Right lobe of liver (tissue), 6 donors: ENCODE measurements around the gene XRCC3. TPM values are rescaled to one million over a fixed set of nuclear protein-coding genes. Genes with fewer than 3 reads are reported as not detected.

Source experiments
- ATAC-seq, 4 donors: fragments of 200-7000 bp; cut with Tn5 transposase; one replicate each; pipeline ENCODE4 v1.9.1; 2020; ENCODE audit warnings: mild to moderate bottlenecking in 4 of 4, moderate library complexity in 4 of 4
- DNase-seq, 3 donors: peaks; one replicate each; pipeline ENCODE4 v3.0.0-alpha.2; 2020
- H3K27ac ChIP-seq, 3 donors: fragments of 200-600 bp; one replicate each; pipeline ENCODE4 v1.8.0; 2022
- H3K27me3 ChIP-seq, 2 donors: fragments of 200-600 bp; one replicate each; pipeline ENCODE4 v1.8.0; 2022
- H3K36me3 ChIP-seq, 4 donors: fragments of 200-600 bp; sonication (generic) in 1 of 4; one replicate each; pipeline versions ENCODE4 v1.5.1 to v1.8.0; 2017 to 2022; ENCODE audit warnings: control low read depth in 1 of 4
- H3K4me1 ChIP-seq, 4 donors: fragments of 200-600 bp; sonication (generic) in 1 of 4; one replicate each; pipeline versions ENCODE4 v1.5.1 to v1.8.0; 2017 to 2022; ENCODE audit warnings: control low read depth in 1 of 4
- H3K4me3 ChIP-seq, 3 donors: fragments of 200-600 bp; one replicate each; pipeline ENCODE4 v1.8.0; 2022
- H3K9me3 ChIP-seq, 4 donors: fragments of 200-600 bp; sonication (generic) in 1 of 4; one replicate each; pipeline versions ENCODE4 v1.5.1 to v1.8.0; 2017 to 2022; ENCODE audit warnings: control low read depth in 1 of 4
- CTCF ChIP-seq, 4 donors: fragments of 200-600 bp in 3 of 4; fragments of 450-650 bp in 1 of 4; IDR thresholded peaks; one replicate each; pipeline versions ENCODE4 v1.5.1 to v1.8.0; 2016 to 2022; ENCODE audit warnings: antibody characterized with exemption in 4 of 4, mild to moderate bottlenecking in 2 of 4
- POLR2A ChIP-seq: fragments of 450-650 bp; IDR thresholded peaks from one replicate; pipeline ENCODE4 v1.6.1; 2017; ENCODE audit warnings: antibody characterized with exemption, mild to moderate bottlenecking
- WGBS: methylation state at CpG from one replicate; pipeline ENCODE4 v1.1.6; 2018; ENCODE audit warnings: low coverage, low lambda C conversion rate; ENCODE audit not compliant: insufficient coverage; ENCODE audit errors: missing lambda C conversion rate; 5-methylcytosine and 5-hydroxymethylcytosine counted together
- intact Hi-C, 2 donors: fragments of 100-400 bp; cut with DNase I; formaldehyde crosslinking; loops; one replicate each; pipeline versions ENCODE4 v1.11.2 to v1.14.1; 2022
- total RNA-seq, 6 experiments: library from RNA; depleted of rRNA in 2 of 6; stranded (reverse); fragments of >200 nt in 2 of 6; fragmentation: NEBNext Ultra II Directional in 3 of 6; extraction: Animal tissue kit (Norgen Biotek cat#: 25700) in 3 of 6; gene quantifications; one replicate each; pipeline versions ENCODE4 v1.1.0 to v1.2.4, GENCODE V29; 2016 to 2023
- donor health status: DM: no; HTN: yes; CAD: no.
- donor health status: DM: no; HTN: no; CAD: no.
- donor health status: DM: no; HTN: no; CAD: no.
- donor health status: DM: no; HTN: yes; CAD: no.
- donor health status: DM: no; HTN: yes; CAD: no.

Gene XRCC3
- total RNA-seq, 6 experiments from 2014 or later, result 0.88 to 6.3 (median 1.8) TPM

DNA sequence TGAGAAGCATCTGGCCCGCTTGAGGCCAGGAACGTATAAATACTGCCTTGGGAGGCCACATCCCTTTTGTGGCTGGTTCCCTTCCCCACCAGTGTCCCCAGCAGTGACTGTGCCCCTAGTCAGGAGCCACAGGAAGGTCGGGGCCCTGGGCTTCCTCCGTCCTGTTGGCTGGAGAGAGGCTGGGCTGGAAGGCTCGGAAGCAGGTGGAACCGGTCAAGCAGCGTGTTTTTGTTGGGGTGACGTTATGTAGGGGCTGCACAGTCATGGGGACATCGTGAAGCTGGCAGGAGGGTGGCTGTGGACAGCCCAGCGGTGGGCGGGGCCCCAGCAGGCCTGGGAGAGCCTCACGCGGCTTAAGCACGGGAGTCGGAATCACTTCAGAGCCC lies 10.1 kb downstream of the XRCC3 start:
- Histone ChIP-seq H3K27me3 (no peaks in the 10 kb centered on the region), H3K36me3 (peaks cover 0 to 5% (median 0%) of the 10 kb centered on the region in 4 donors), H3K4me3 (no peak overlapping the region), H3K4me1 (peaks cover 0 to 19% (median 8%) of the 10 kb centered on the region in 4 donors), H3K27ac (peak overlapping the region in 1 of 3 donors; percentile 5), H3K9me3 (no peaks in the 10 kb centered on the region)
- intact Hi-C loops, result no loop called here
- TF ChIP-seq POLR2A, result no peak
- TF ChIP-seq CTCF (IDR thresholded peaks at IDR 0.05), result no peak
- WGBS, result 70% methylated on average over 8 of the region's 15 CpGs
- peak in 2 of 3 donors; percentile 61 to 73 for DNase-seq
- ATAC-seq, result peak; percentile 5 to 54 (median 34)

GRCh38 chr14:103704708-103705107 lies 10.5 kb downstream of the XRCC3 start:
- Histone ChIP-seq H3K36me3 (peaks cover 0 to 5% (median 0%) of the 10 kb centered on the region in 4 donors), H3K27me3 (no peaks in the 10 kb centered on the region), H3K9me3 (no peaks in the 10 kb centered on the region), H3K4me1 (peaks cover 0 to 23% (median 10%) of the 10 kb centered on the region in 4 donors), H3K4me3 (no peak overlapping the region), H3K27ac (peak overlapping the region in 1 of 3 donors; percentile 5)
- intact Hi-C loops, result no loop called here
- DNase-seq (no peak), ATAC-seq (no peak)
- no peak for TF ChIP-seq POLR2A
- TF ChIP-seq CTCF (IDR thresholded peaks at IDR 0.05), result no peak
- 72% methylated on average over 9 of the region's 13 CpGs for WGBS

- TF ChIP-seq CTCF (IDR thresholded peaks at IDR 0.05) (no peak), POLR2A (no peak)
- Histone ChIP-seq H3K4me3 (no peak overlapping the region), H3K36me3 (peaks cover 0 to 5% (median 0%) of the 10 kb centered on the region in 4 donors), H3K4me1 (peaks cover 0 to 30% (median 13%) of the 10 kb centered on the region in 4 donors), H3K27me3 (no peaks in the 10 kb centered on the region), H3K27ac (no peak overlapping the region), H3K9me3 (no peaks in the 10 kb centered on the region)
- intact Hi-C loops, result no loop called here
- peak in 1 of 3 donors; percentile 49 for DNase-seq
- no peak for ATAC-seq
- WGBS, result 71% methylated on average over 15 of the region's 24 CpGs
These were observed 11.5 kb downstream of the XRCC3 start for GRCh38 chr14:103703433-103704385.

GRCh38 chr14:103702497-103703432 lies 12.5 kb downstream of the XRCC3 start:
- Histone ChIP-seq H3K4me1 (peaks cover 0 to 30% (median 13%) of the 10 kb centered on the region in 4 donors), H3K27ac (no peak overlapping the region), H3K9me3 (no peaks in the 10 kb centered on the region), H3K27me3 (no peaks in the 10 kb centered on the region), H3K36me3 (peaks cover 0 to 8% (median 2%) of the 10 kb centered on the region in 4 donors), H3K4me3 (no peak overlapping the region)
- TF ChIP-seq POLR2A (no peak), CTCF (IDR thresholded peaks at IDR 0.05) (no peak)
- intact Hi-C loops, result no loop called here
- DNase-seq, result no peak
- WGBS, result 89% methylated on average over 4 of the region's 29 CpGs
- ATAC-seq, result no peak
